Measurements from ENCODE around the gene OPCML. TPM values are rescaled to one million over a fixed set of nuclear protein-coding genes. Genes with fewer than 3 reads are reported as not detected.

The OPCML gene
- total RNA-seq, 1 experiment from 2014 or later, result 0.13 TPM

GRCh38 chr11:132486060-132486459 is 1046.2 kb downstream of the OPCML start:
- TF ChIP-seq CTCF (conservative IDR thresholded peaks at IDR 0.05; ENCODE audit: low read depth, low read length) (no peak), EZH2 (IDR thresholded peaks at IDR 0.05; ENCODE audit: borderline replicate concordance, low read depth, low read length, poor library complexity, severe bottlenecking) (no peak)
- H3K9me3 ChIP-seq (ENCODE audit: low read depth, low read length, poor library complexity, severe bottlenecking), result peaks cover 8% of the 10 kb centered on the region
- no peak overlapping the region for H3K4me3 ChIP-seq (ENCODE audit: low read depth, low read length, poor library complexity, severe bottlenecking)
- POLR2A ChIA-PET (ENCODE audit: low non-redundant PET), result no interaction called here
- no peaks in the 10 kb centered on the region for H3K27me3 ChIP-seq (replicated peaks; ENCODE audit: insufficient read depth, low read depth, low read length, poor library complexity)
- intact Hi-C loops (cut with micrococcal nuclease; ENCODE audit: unreplicated experiment), result no loop called here
- H3K27ac ChIP-seq (ENCODE audit: low read depth, low read length, poor library complexity, severe bottlenecking), result no peak overlapping the region
- no peak for DNase-seq (ENCODE audit: low spot score)
- BruUV-seq (replicated peaks), result no TSS peak
- CTCF ChIA-PET, result no interaction called here
- H3K36me3 ChIP-seq (ENCODE audit: insufficient read depth, low read length, poor library complexity, severe bottlenecking), result no peaks in the 10 kb centered on the region
- H3K4me1 ChIP-seq (ENCODE audit: insufficient read depth, low read length, poor library complexity, severe bottlenecking), result no peaks in the 10 kb centered on the region

GRCh38 chr11:132475026-132475425 is 1057.3 kb downstream of the OPCML start:
- TF ChIP-seq EZH2 (IDR thresholded peaks at IDR 0.05; ENCODE audit: borderline replicate concordance, low read depth, low read length, poor library complexity, severe bottlenecking) (no peak), CTCF (conservative IDR thresholded peaks at IDR 0.05; ENCODE audit: low read depth, low read length) (no peak)
- ChIA-PET CTCF (no interaction called here), POLR2A (ENCODE audit: low non-redundant PET) (no interaction called here)
- H3K27ac ChIP-seq (ENCODE audit: low read depth, low read length, poor library complexity, severe bottlenecking), result no peak overlapping the region
- H3K4me1 ChIP-seq (ENCODE audit: insufficient read depth, low read length, poor library complexity, severe bottlenecking), result no peaks in the 10 kb centered on the region
- peaks cover 10% of the 10 kb centered on the region for H3K9me3 ChIP-seq (ENCODE audit: low read depth, low read length, poor library complexity, severe bottlenecking)
- H3K27me3 ChIP-seq (replicated peaks; ENCODE audit: insufficient read depth, low read depth, low read length, poor library complexity), result peaks cover 3% of the 10 kb centered on the region
- BruUV-seq (replicated peaks), result no TSS peak
- intact Hi-C loops (cut with micrococcal nuclease; ENCODE audit: unreplicated experiment), result no loop called here
- H3K4me3 ChIP-seq (ENCODE audit: low read depth, low read length, poor library complexity, severe bottlenecking), result no peak overlapping the region
- no peak for DNase-seq (ENCODE audit: low spot score)
- H3K36me3 ChIP-seq (ENCODE audit: insufficient read depth, low read length, poor library complexity, severe bottlenecking), result no peaks in the 10 kb centered on the region

- intact Hi-C loops (cut with micrococcal nuclease; ENCODE audit: unreplicated experiment), result no loop called here
- H3K4me1 ChIP-seq (ENCODE audit: insufficient read depth, low read length, poor library complexity, severe bottlenecking), result no peaks in the 10 kb centered on the region
- ChIA-PET POLR2A (ENCODE audit: low non-redundant PET) (no interaction called here), CTCF (no interaction called here)
- no peak for DNase-seq (ENCODE audit: low spot score)
- no peak overlapping the region for H3K27ac ChIP-seq (ENCODE audit: low read depth, low read length, poor library complexity, severe bottlenecking)
- H3K4me3 ChIP-seq (ENCODE audit: low read depth, low read length, poor library complexity, severe bottlenecking), result no peak overlapping the region
- H3K9me3 ChIP-seq (ENCODE audit: low read depth, low read length, poor library complexity, severe bottlenecking), result peaks cover 9% of the 10 kb centered on the region
- BruUV-seq (replicated peaks), result no TSS peak
- no peak for TF ChIP-seq EZH2 (IDR thresholded peaks at IDR 0.05; ENCODE audit: borderline replicate concordance, low read depth, low read length, poor library complexity, severe bottlenecking)
- no peak for TF ChIP-seq CTCF (conservative IDR thresholded peaks at IDR 0.05; ENCODE audit: low read depth, low read length)
- H3K36me3 ChIP-seq (ENCODE audit: insufficient read depth, low read length, poor library complexity, severe bottlenecking), result no peaks in the 10 kb centered on the region
- peaks cover 3% of the 10 kb centered on the region for H3K27me3 ChIP-seq (replicated peaks; ENCODE audit: insufficient read depth, low read depth, low read length, poor library complexity)
These were observed 1059.7 kb downstream of the OPCML start for GRCh38 chr11:132472411-132473172.

Data from A673 (cell line).